Neural cell (in vitro differentiated cells): ENCODE data around the gene DUSP14. TPM values are rescaled to one million over a fixed set of nuclear protein-coding genes. Genes with fewer than 3 reads are reported as not detected.

Experiments used
- H2AFZ ChIP-seq: fragments of 200-600, 300-800 bp; sonication (generic), shearing (Covaris generic); 2 replicates; pipeline ENCODE4 v1.6.0; 2014; ENCODE audit warnings: low read depth, mild to moderate bottlenecking, antibody characterized with exemption, low read length, moderate library complexity
- H3F3A ChIP-seq: fragments of 200-600 bp; shearing (Covaris generic); 2 replicates; pipeline ENCODE4 v1.6.1; 2016; ENCODE audit warnings: mild to moderate bottlenecking, moderate library complexity, mixed read lengths, antibody characterized with exemption, low read length; ENCODE audit not compliant: insufficient read depth, poor library complexity, severe bottlenecking
- H3K27ac ChIP-seq: fragments of 200-600, 300-800 bp; sonication (generic), shearing (Covaris generic); 2 replicates; pipeline ENCODE4 v1.5.1; 2014; ENCODE audit warnings: mild to moderate bottlenecking, low read length, moderate library complexity
- H3K27me3 ChIP-seq: fragments of 300-800, 200-600 bp; sonication (generic), shearing (Covaris generic); 2 replicates; pipeline ENCODE4 v1.6.0; 2014; ENCODE audit warnings: mild to moderate bottlenecking, low read depth, low read length, moderate library complexity; ENCODE audit not compliant: insufficient read depth
- H3K36me3 ChIP-seq: fragments of 300-800, 200-600 bp; sonication (generic), shearing (Covaris generic); 2 replicates; pipeline ENCODE4 v1.5.1; 2014; ENCODE audit warnings: mild to moderate bottlenecking, antibody characterized with exemption, low read length, moderate library complexity; ENCODE audit not compliant: insufficient read depth
- H3K4me2 ChIP-seq: fragments of 300-800, 200-600 bp; sonication (generic), shearing (Covaris generic); 2 replicates; pipeline ENCODE4 v1.6.0; 2014; ENCODE audit warnings: mild to moderate bottlenecking, low read length
- H3K4me3 ChIP-seq: fragments of 300-800, 200-600 bp; sonication (generic), shearing (Covaris generic); 2 replicates; pipeline ENCODE4 v1.5.1; 2014; ENCODE audit warnings: mild to moderate bottlenecking, low read length, moderate library complexity
- H3K79me2 ChIP-seq: fragments of 200-600 bp; shearing (Covaris generic); replicated peaks from 2 replicates; pipeline ENCODE4 v1.6.0; 2014; ENCODE audit warnings: mild to moderate bottlenecking, low read length, moderate library complexity; ENCODE audit not compliant: insufficient read depth
- H3K9ac ChIP-seq: fragments of 300-800, 200-600 bp; sonication (generic), shearing (Covaris generic); 2 replicates; pipeline ENCODE4 v1.6.1; 2016; ENCODE audit warnings: mild to moderate bottlenecking, low read length, mixed read lengths
- H3K9me2 ChIP-seq: fragments of 200-600 bp; shearing (Covaris generic); 2 replicates; pipeline ENCODE4 v1.6.1; 2016; ENCODE audit warnings: mild to moderate bottlenecking, low read length, mixed read lengths; ENCODE audit not compliant: insufficient read depth
- H3K9me3 ChIP-seq: fragments of 200-600, 300-800 bp; sonication (generic), shearing (Covaris generic); 2 replicates; pipeline ENCODE4 v1.6.1; 2016; ENCODE audit warnings: mild to moderate bottlenecking, mixed run types, low read length, moderate library complexity, mixed read lengths
- H4K20me1 ChIP-seq: fragments of 200-600 bp; shearing (Covaris generic); 2 replicates; pipeline ENCODE4 v1.6.1; 2016; ENCODE audit warnings: mild to moderate bottlenecking, mixed run types; ENCODE audit not compliant: insufficient read depth
- CTCF ChIP-seq: fragments of 450-650 bp; IDR thresholded peaks from 2 replicates; pipeline ENCODE4 v1.5.1; 2014; ENCODE audit warnings: antibody characterized with exemption, mild to moderate bottlenecking, moderate library complexity; ENCODE audit not compliant: poor library complexity, severe bottlenecking
- EP300 ChIP-seq: fragments of 450-650 bp; conservative IDR thresholded peaks from 2 replicates; pipeline ENCODE4 v1.6.1; 2014; ENCODE audit warnings: antibody characterized with exemption, mild to moderate bottlenecking, moderate library complexity; ENCODE audit not compliant: poor library complexity, severe bottlenecking
- EZH2 ChIP-seq: fragments of 200-600, 300-800 bp; shearing (Covaris generic), sonication (generic); IDR thresholded peaks from 2 replicates; pipeline ENCODE4 v1.6.1; 2014; ENCODE audit warnings: antibody characterized with exemption, low read length, borderline replicate concordance, mild to moderate bottlenecking; ENCODE audit not compliant: insufficient read depth, poor library complexity, severe bottlenecking
- MXI1 ChIP-seq: fragments of 450-650 bp; conservative IDR thresholded peaks from 2 replicates; pipeline ENCODE4 v1.6.1; 2014; ENCODE audit warnings: antibody characterized with exemption, mild to moderate bottlenecking; ENCODE audit not compliant: poor library complexity, severe bottlenecking
- POLR2AphosphoS5 ChIP-seq: IDR thresholded peaks from 2 replicates; pipeline ENCODE4 v1.6.1; 2012
- RAD21 ChIP-seq: fragments of 450-650 bp; conservative IDR thresholded peaks from 2 replicates; pipeline ENCODE4 v1.6.1; 2014; ENCODE audit warnings: antibody characterized with exemption, mild to moderate bottlenecking, moderate library complexity
- REST ChIP-seq: IDR thresholded peaks from 2 replicates; pipeline ENCODE4 v1.6.1; 2012; ENCODE audit warnings: borderline replicate concordance
- SMC3 ChIP-seq: fragments of 450-650 bp; conservative IDR thresholded peaks from 2 replicates; pipeline ENCODE4 v1.6.1; 2014; ENCODE audit warnings: antibody characterized with exemption, mild to moderate bottlenecking, moderate library complexity; ENCODE audit not compliant: poor library complexity
- TAF1 ChIP-seq: IDR thresholded peaks from 2 replicates; pipeline ENCODE4 v1.6.1; 2012; ENCODE audit warnings: low read depth
- polyA plus RNA-seq: library from polyadenylated mRNA; depleted of rRNA; stranded (reverse); fragments of >200 nt; gene quantifications from 2 replicates; pipeline ENCODE4 v1.2.3, GENCODE V29; 2014

The DUSP14 gene
- polyA plus RNA-seq, 1 donor from 2014 or later = 19.7 TPM

GRCh38 chr17:37521821-37522220 is 32.1 kb downstream of the DUSP14 start:
- no peaks in the 10 kb centered on the region for H3K9me3 ChIP-seq
- no peak overlapping the region for H2AFZ ChIP-seq
- no peak overlapping the region for H3K4me3 ChIP-seq
- H3F3A ChIP-seq = no peaks in the 10 kb centered on the region
- H3K79me2 ChIP-seq = no peaks in the 10 kb centered on the region
- H3K27ac ChIP-seq = no peak overlapping the region
- peaks cover 10% of the 10 kb centered on the region for H3K36me3 ChIP-seq
- TF ChIP-seq POLR2AphosphoS5 (no peak), EZH2 (no peak), SMC3 (no peak), CTCF (no peak), EP300 (no peak), REST (no peak), TAF1 (no peak), MXI1 (no peak), RAD21 (no peak)
- no peak overlapping the region for H3K9ac ChIP-seq
- H4K20me1 ChIP-seq = no peaks in the 10 kb centered on the region
- H3K27me3 ChIP-seq = no peaks in the 10 kb centered on the region
- H3K4me2 ChIP-seq = no peak overlapping the region
- H3K9me2 ChIP-seq = no peaks in the 10 kb centered on the region

- no peaks in the 10 kb centered on the region for H3K27me3 ChIP-seq
- H3K9me2 ChIP-seq = no peaks in the 10 kb centered on the region
- H4K20me1 ChIP-seq = no peaks in the 10 kb centered on the region
- H3K4me3 ChIP-seq = no peak overlapping the region
- no peak overlapping the region for H3K4me2 ChIP-seq
- H3K9me3 ChIP-seq = no peaks in the 10 kb centered on the region
- H3F3A ChIP-seq = no peaks in the 10 kb centered on the region
- no peak overlapping the region for H3K27ac ChIP-seq
- H3K36me3 ChIP-seq = no peaks in the 10 kb centered on the region
- H2AFZ ChIP-seq = no peak overlapping the region
- H3K9ac ChIP-seq = no peak overlapping the region
- H3K79me2 ChIP-seq = no peaks in the 10 kb centered on the region
- TF ChIP-seq EP300 (no peak), CTCF (no peak), TAF1 (no peak), REST (no peak), SMC3 (no peak), EZH2 (no peak), POLR2AphosphoS5 (no peak), RAD21 (no peak), MXI1 (no peak)
These were observed 34.1 kb downstream of the DUSP14 start for GRCh38 chr17:37523715-37524219.
